Activated naive CD4-positive, alpha-beta T cell treated with anti-CD3 and anti-CD28 coated beads, Interleukin-2, amount 50 U/mL, for 72 hours (primary cell): Measurements from ENCODE around the gene CHST7. TPM values are rescaled to one million over a fixed set of nuclear protein-coding genes. Genes with fewer than 3 reads are reported as not detected.
A peak's percentile ranks its signal among the peaks of the same experiment; 100 is the strongest.

Source experiments
- ATAC-seq, 2 donors: fragments of 150-1000 bp; cut with Tn5 transposase; 2 replicates each; pipeline ENCODE4 v1.10.0; 2021; ENCODE audit warnings: mild to moderate bottlenecking in 2 of 2, moderate library complexity in 2 of 2
- DNase-seq, 2 donors: peaks; one replicate each; pipeline ENCODE4 v3.0.0; 2021 to 2022; ENCODE audit warnings: low spot score in 2 of 2
- H3K27ac Mint-ChIP-seq, 2 donors: one replicate each; pipeline ENCODE4 v1.8.0; 2022; ENCODE audit warnings: mild to moderate bottlenecking in 2 of 2, mixed read lengths in 2 of 2
- H3K36me3 Mint-ChIP-seq, 2 donors: one replicate each; pipeline ENCODE4 v1.8.0; 2022; ENCODE audit warnings: mixed read lengths in 2 of 2
- H3K9me3 Mint-ChIP-seq, 2 donors: one replicate each; pipeline ENCODE4 v1.8.0; 2022; ENCODE audit warnings: mixed read lengths in 2 of 2
- total RNA-seq, 2 donors: library from RNA; stranded (reverse); gene quantifications; one replicate each; pipeline ENCODE4 v1.2.3, GENCODE V29; 2022

CHST7 gene
- total RNA-seq, 2 donors from 2014 or later: 1.4 to 2.0 TPM

- Mint-ChIP-seq H3K9me3 (no peaks in the 10 kb centered on the region), H3K27ac (no peak overlapping the region), H3K36me3 (peaks cover 4 to 17% of the 10 kb centered on the region in 2 donors)
- DNase-seq (peak in 1 of 2 donors; percentile 2), ATAC-seq (peak; percentile 18 to 60)
These were observed 53.0 kb downstream of the CHST7 start for GRCh38 chrX:46626566-46626965.

GRCh38 chrX:46627062-46627461 lies 53.5 kb downstream of the CHST7 start:
- no peak for DNase-seq
- H3K36me3 Mint-ChIP-seq: peaks cover 7 to 17% of the 10 kb centered on the region in 2 donors
- H3K27ac Mint-ChIP-seq: no peak overlapping the region
- no peak for ATAC-seq
- no peaks in the 10 kb centered on the region for H3K9me3 Mint-ChIP-seq

GRCh38 chrX:46627711-46628419 lies 54.3 kb downstream of the CHST7 start:
- ATAC-seq: no peak
- Mint-ChIP-seq H3K36me3 (peaks cover 9 to 17% of the 10 kb centered on the region in 2 donors), H3K27ac (peak overlapping the region in 1 of 2 donors; percentile 58), H3K9me3 (no peaks in the 10 kb centered on the region)
- no peak for DNase-seq

GRCh38 chrX:46628460-46629371 lies 55.2 kb downstream of the CHST7 start:
- ATAC-seq (peak; percentile 84 to 94), DNase-seq (peak in 1 of 2 donors; percentile 57)
- H3K9me3 Mint-ChIP-seq: no peaks in the 10 kb centered on the region
- peaks cover 9 to 17% of the 10 kb centered on the region in 2 donors for H3K36me3 Mint-ChIP-seq
- H3K27ac Mint-ChIP-seq: peak overlapping the region in 1 of 2 donors; percentile 58

GRCh38 chrX:46630141-46630540 lies 56.6 kb downstream of the CHST7 start:
- no peak for ATAC-seq
- no peaks in the 10 kb centered on the region for H3K9me3 Mint-ChIP-seq
- no peak overlapping the region for H3K27ac Mint-ChIP-seq
- no peak for DNase-seq
- H3K36me3 Mint-ChIP-seq: peaks cover 11 to 20% of the 10 kb centered on the region in 2 donors

- peaks cover 16 to 19% of the 10 kb centered on the region in 2 donors for H3K36me3 Mint-ChIP-seq
These were observed 61.0 kb downstream of the CHST7 start for GRCh38 chrX:46634577-46634976.

GRCh38 chrX:46635186-46635585 lies 61.6 kb downstream of the CHST7 start:
- peaks cover 14 to 16% of the 10 kb centered on the region in 2 donors for H3K36me3 Mint-ChIP-seq
- H3K27ac Mint-ChIP-seq: peak overlapping the region in 1 of 2 donors; percentile 54
- DNase-seq: no peak
- ATAC-seq: peak; percentile 70
- H3K9me3 Mint-ChIP-seq: no peaks in the 10 kb centered on the region

More at GRCh38 chrX:46634577-46634976, 61.0 kb downstream of the CHST7 start:
- no peak for DNase-seq
- peak overlapping the region in 1 of 2 donors; percentile 54 for H3K27ac Mint-ChIP-seq
- no peaks in the 10 kb centered on the region for H3K9me3 Mint-ChIP-seq
- ATAC-seq: peak; percentile 44 to 54

GRCh38 chrX:46636223-46636622 lies 62.7 kb downstream of the CHST7 start:
- no peak for ATAC-seq
- no peak for DNase-seq
- H3K27ac Mint-ChIP-seq: no peak overlapping the region
- peaks cover 8 to 14% of the 10 kb centered on the region in 2 donors for H3K36me3 Mint-ChIP-seq
- no peaks in the 10 kb centered on the region for H3K9me3 Mint-ChIP-seq

- Mint-ChIP-seq H3K9me3 (no peaks in the 10 kb centered on the region), H3K27ac (no peak overlapping the region), H3K36me3 (peaks cover 6 to 10% of the 10 kb centered on the region in 2 donors)
- DNase-seq (no peak), ATAC-seq (peak; percentile 74 to 86)
These were observed 64.4 kb downstream of the CHST7 start for GRCh38 chrX:46637938-46638337.

GRCh38 chrX:46642145-46642544 lies 68.6 kb downstream of the CHST7 start:
- H3K36me3 Mint-ChIP-seq: peaks cover 0 to 5% of the 10 kb centered on the region in 2 donors
- no peak for DNase-seq
- peak; percentile 45 to 53 for ATAC-seq
- H3K9me3 Mint-ChIP-seq: no peaks in the 10 kb centered on the region
- H3K27ac Mint-ChIP-seq: no peak overlapping the region

GRCh38 chrX:46643636-46644035 lies 70.1 kb downstream of the CHST7 start:
- Mint-ChIP-seq H3K9me3 (no peaks in the 10 kb centered on the region), H3K27ac (no peak overlapping the region), H3K36me3 (peaks cover 0 to 5% of the 10 kb centered on the region in 2 donors)
- ATAC-seq: no peak
- DNase-seq: no peak

- H3K36me3 Mint-ChIP-seq: peaks cover 0 to 5% of the 10 kb centered on the region in 2 donors
- ATAC-seq (no peak), DNase-seq (no peak)
- H3K27ac Mint-ChIP-seq: no peak overlapping the region
- H3K9me3 Mint-ChIP-seq: no peaks in the 10 kb centered on the region
These were observed 72.0 kb downstream of the CHST7 start for GRCh38 chrX:46645614-46646013.

GRCh38 chrX:46647251-46647650 lies 73.7 kb downstream of the CHST7 start:
- Mint-ChIP-seq H3K36me3 (peaks cover 0 to 5% of the 10 kb centered on the region in 2 donors), H3K9me3 (no peaks in the 10 kb centered on the region), H3K27ac (no peak overlapping the region)
- DNase-seq: no peak
- no peak for ATAC-seq

Other genes starting within 250 kb of the CHST7 start
- gene ZNF674, start 28.3 kb upstream of the CHST7 start, total RNA-seq: 1 to 10 TPM; 2.3 to 3.1 TPM
- 10 to 100 TPM; 13.5 to 15.1 TPM for gene SLC9A7, start 185.4 kb downstream of the CHST7 start, total RNA-seq